Calu3 (cell line): ENCODE measurements around the gene PTPN6. TPM values are rescaled to one million over a fixed set of nuclear protein-coding genes. Genes with fewer than 3 reads are reported as not detected.

Source experiments
- BruUV-seq: library from RNA; stranded (reverse); fragments of 400-500 nt; replicated peaks from 2 replicates; lab custom pipeline; 2021; lab: Mats Ljungman, UMichigan
- CTCF ChIA-PET: fragments of 300-600 bp; sonication (Branson Sonifier 250); formaldehyde crosslinking; loops from one replicate; lab custom pipeline; 2022; ENCODE audit warnings: antibody characterized with exemption; lab: Charles Lee
- DNase-seq: peaks from one replicate; pipeline ENCODE4 v3.0.0; 2022
- H3K27ac Mint-ChIP-seq: one replicate; pipeline ENCODE4 v1.8.0; 2022; ENCODE audit warnings: mixed read lengths; ENCODE audit not compliant: unreplicated experiment
- H3K27me3 Mint-ChIP-seq: one replicate; pipeline ENCODE4 v1.8.0; 2022; ENCODE audit warnings: mixed read lengths; ENCODE audit not compliant: unreplicated experiment
- H3K36me3 Mint-ChIP-seq: one replicate; pipeline ENCODE4 v1.8.0; 2022; ENCODE audit warnings: mild to moderate bottlenecking, moderate library complexity, mixed read lengths; ENCODE audit not compliant: insufficient read depth, unreplicated experiment
- H3K4me1 Mint-ChIP-seq: one replicate; pipeline ENCODE4 v1.8.0; 2022; ENCODE audit warnings: mild to moderate bottlenecking, low read depth, mixed read lengths; ENCODE audit not compliant: unreplicated experiment
- H3K4me3 Mint-ChIP-seq: one replicate; pipeline ENCODE4 v1.8.0; 2022; ENCODE audit warnings: mild to moderate bottlenecking, low read depth, moderate library complexity, mixed read lengths; ENCODE audit not compliant: unreplicated experiment
- H3K9me3 Mint-ChIP-seq: one replicate; pipeline ENCODE4 v1.8.0; 2022; ENCODE audit warnings: low read depth, mixed read lengths; ENCODE audit not compliant: unreplicated experiment
- intact Hi-C: fragments of 100-400 bp; cut with micrococcal nuclease; formaldehyde crosslinking; loops from one replicate; pipeline ENCODE4 v1.10.0; 2022; ENCODE audit not compliant: unreplicated experiment
- total RNA-seq: library from RNA; stranded (reverse); gene quantifications from 2 replicates; pipeline ENCODE4 v1.2.3, GENCODE V29; 2022
- TF ChIP-seq, protein P1 (sequence below): fragments of 200-600 bp; IDR thresholded peaks from one replicate; pipeline ENCODE4 v1.8.0; 2022; ENCODE audit warnings: antibody characterized with exemption; ENCODE audit not compliant: unreplicated experiment

The PTPN6 gene
- total RNA-seq, 1 experiment from 2014 or later: 46.3 TPM

DNA sequence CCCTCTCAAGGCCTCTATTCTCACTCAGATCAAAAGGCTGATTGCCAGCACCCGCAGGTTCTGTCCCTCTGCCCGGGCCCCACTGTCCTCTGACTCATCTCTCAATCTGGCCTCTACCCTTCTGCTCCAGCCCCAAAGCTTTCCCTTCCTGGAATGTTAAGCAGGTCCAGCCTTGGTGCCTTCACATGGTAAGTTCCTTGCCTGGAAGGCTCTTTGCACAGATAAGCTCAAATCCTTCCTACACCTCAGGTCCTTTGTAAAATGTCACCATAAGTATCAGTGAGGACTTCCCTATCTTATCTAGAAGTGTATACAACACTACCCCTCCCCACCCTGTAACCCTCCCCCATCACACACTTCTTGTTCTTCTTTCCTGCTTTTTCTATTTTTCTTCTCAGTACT is 44.9 kb downstream of the PTPN6 start:
- TF ChIP-seq, protein P1, sequence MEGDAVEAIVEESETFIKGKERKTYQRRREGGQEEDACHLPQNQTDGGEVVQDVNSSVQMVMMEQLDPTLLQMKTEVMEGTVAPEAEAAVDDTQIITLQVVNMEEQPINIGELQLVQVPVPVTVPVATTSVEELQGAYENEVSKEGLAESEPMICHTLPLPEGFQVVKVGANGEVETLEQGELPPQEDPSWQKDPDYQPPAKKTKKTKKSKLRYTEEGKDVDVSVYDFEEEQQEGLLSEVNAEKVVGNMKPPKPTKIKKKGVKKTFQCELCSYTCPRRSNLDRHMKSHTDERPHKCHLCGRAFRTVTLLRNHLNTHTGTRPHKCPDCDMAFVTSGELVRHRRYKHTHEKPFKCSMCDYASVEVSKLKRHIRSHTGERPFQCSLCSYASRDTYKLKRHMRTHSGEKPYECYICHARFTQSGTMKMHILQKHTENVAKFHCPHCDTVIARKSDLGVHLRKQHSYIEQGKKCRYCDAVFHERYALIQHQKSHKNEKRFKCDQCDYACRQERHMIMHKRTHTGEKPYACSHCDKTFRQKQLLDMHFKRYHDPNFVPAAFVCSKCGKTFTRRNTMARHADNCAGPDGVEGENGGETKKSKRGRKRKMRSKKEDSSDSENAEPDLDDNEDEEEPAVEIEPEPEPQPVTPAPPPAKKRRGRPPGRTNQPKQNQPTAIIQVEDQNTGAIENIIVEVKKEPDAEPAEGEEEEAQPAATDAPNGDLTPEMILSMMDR: no peak

DNA sequence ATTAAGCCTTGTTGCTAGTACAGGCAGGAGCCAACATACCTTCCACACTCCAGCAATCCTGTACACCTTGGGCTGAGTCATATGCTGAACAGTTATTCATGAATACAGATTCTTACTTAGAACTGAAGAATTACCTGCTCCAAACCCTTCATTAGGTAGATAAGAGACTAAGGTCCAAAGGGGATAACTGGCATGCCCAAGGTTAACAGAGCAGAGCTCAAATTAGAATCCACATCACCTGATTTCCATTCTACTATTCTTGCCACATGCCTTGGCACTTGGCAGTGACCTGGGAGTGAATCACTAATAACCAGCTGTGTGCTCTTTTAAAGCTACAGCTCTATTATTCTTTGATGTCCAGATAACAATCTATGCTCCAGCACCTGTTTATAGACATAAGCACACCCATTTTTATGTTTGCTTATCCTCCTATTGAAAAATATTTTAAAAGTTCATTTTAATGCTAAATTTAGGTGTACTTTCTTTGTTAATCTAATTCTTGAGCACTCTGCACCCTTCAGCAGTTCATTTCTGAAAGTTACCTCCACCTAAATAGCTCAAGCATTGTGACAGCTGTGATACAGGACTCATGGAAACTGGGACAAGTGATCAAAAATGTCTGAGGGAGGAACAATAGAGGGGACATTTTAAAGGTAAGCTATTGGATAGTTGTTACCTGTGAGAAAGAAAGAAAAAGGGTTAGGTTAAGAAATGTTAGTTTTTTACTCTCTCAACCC is 47.7 kb downstream of the PTPN6 start:
- Mint-ChIP-seq H3K4me3 (no peak overlapping the region), H3K36me3 (peaks cover 13% of the 10 kb centered on the region), H3K27ac (no peak overlapping the region), H3K9me3 (no peaks in the 10 kb centered on the region), H3K27me3 (no peaks in the 10 kb centered on the region), H3K4me1 (no peaks in the 10 kb centered on the region)
- intact Hi-C loops: no loop called here
- TF ChIP-seq, protein P1: no peak
- no TSS peak for BruUV-seq
- no peak for DNase-seq
- CTCF ChIA-PET: interaction anchor here (0.5 kb wide), 1 partner anchor 55 kb away, joined by 4 read pairs; no protein-coding TSS in a partner anchor

More for the DNA sequence above, 44.9 kb downstream of the PTPN6 start:
- Mint-ChIP-seq H3K9me3 (no peaks in the 10 kb centered on the region), H3K27ac (no peak overlapping the region), H3K4me1 (no peaks in the 10 kb centered on the region), H3K27me3 (no peaks in the 10 kb centered on the region), H3K4me3 (no peak overlapping the region), H3K36me3 (peaks cover 13% of the 10 kb centered on the region)
- intact Hi-C loops: no loop called here
- no peak for DNase-seq
- BruUV-seq: no TSS peak
- CTCF ChIA-PET: no interaction called here

DNA sequence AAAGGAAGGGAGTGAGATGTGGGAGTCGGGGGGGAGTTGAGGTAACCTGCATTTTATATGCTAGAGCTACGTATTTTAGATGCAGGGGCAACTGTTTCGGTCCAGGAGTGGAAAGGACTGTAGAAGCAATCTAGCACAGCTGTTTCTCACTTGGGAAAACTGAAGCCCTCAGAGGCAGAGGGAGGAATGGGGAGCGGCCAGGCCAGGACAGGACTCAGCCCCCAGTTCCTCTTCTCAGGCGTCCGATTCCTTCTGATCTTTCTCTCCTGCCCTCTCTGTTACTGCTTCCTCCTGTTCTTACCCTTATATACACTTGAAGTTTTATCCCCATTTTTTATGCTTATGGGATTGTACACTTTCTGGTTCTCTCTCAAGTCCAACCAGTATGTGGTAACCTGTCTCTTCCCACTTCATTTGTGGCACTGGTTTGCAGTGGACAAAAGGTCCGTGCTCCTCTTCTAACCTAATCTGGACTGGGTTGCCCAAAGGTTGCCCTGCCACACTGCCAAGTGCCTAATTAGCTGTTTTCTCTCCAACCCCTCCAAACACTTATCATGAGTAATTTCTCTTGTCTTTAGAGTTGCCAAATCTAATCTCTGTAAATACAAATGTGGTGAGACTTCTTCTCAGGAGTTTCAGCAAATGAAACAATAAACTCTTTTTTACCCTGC is 50.9 kb downstream of the PTPN6 start:
- H3K4me1 Mint-ChIP-seq: no peaks in the 10 kb centered on the region
- H3K27ac Mint-ChIP-seq: no peak overlapping the region
- H3K36me3 Mint-ChIP-seq: peaks cover 5% of the 10 kb centered on the region
- intact Hi-C loops: no loop called here
- BruUV-seq: no TSS peak
- H3K27me3 Mint-ChIP-seq: no peaks in the 10 kb centered on the region
- TF ChIP-seq, protein P1: no peak
- CTCF ChIA-PET: no interaction called here
- H3K9me3 Mint-ChIP-seq: no peaks in the 10 kb centered on the region
- no peak for DNase-seq
- H3K4me3 Mint-ChIP-seq: no peak overlapping the region

DNA sequence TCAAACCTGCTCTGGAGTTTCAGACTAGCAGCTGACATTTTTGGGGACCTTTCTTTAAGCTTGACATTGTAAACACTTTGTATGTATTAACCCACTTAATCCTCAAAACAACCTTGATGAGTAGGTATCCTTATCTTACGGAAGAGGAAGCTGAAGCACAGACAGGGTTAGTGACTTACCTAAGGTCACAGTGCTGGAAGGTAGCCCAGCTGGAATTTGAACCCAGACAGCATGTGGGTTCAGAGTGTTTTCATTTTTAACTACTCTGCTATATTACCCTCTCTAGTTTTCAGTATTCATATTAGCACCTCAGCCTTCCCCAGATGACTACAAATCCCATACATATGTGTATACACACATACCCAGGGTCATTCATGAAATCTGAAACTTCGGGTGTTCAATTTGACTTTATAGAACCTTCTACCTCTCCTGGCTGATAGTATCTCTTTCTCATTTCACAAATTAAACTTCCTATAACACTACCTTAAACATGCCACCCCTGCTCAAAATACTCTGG is 53.2 kb downstream of the PTPN6 start:
- H3K9me3 Mint-ChIP-seq: no peaks in the 10 kb centered on the region
- DNase-seq: no peak
- CTCF ChIA-PET: interaction anchor here (1.0 kb wide), 1 partner anchor 131 kb away, joined by 3 read pairs; no protein-coding TSS in a partner anchor
- H3K36me3 Mint-ChIP-seq: peaks cover 8% of the 10 kb centered on the region
- intact Hi-C loops: no loop called here
- H3K27me3 Mint-ChIP-seq: no peaks in the 10 kb centered on the region
- no peaks in the 10 kb centered on the region for H3K4me1 Mint-ChIP-seq
- BruUV-seq: no TSS peak
- TF ChIP-seq, protein P1: no peak
- H3K27ac Mint-ChIP-seq: no peak overlapping the region
- H3K4me3 Mint-ChIP-seq: no peak overlapping the region
